Renal cortical epithelial cell (primary cell): Measurements from ENCODE around the gene TROAP. TPM values are rescaled to one million over a fixed set of nuclear protein-coding genes. Genes with fewer than 3 reads are reported as not detected.
"Not testable (repeated sequence)": the region's sequence is repeated elsewhere in the genome, so short reads cannot be mapped to it uniquely, and the experiment has no call there.

Source experiments
- DNase-seq: peaks from one replicate; pipeline ENCODE4 v3.0.0-alpha.2; 2011; ENCODE audit warnings: low read depth
- total RNA-seq: library from RNA; depleted of rRNA; stranded (reverse); fragments of >200 nt; gene quantifications from 2 replicates; pipeline ENCODE4 v1.2.3, GENCODE V29; 2014

TROAP gene
- total RNA-seq, 1 donor from 2014 or later = 0.60 TPM

DNA sequence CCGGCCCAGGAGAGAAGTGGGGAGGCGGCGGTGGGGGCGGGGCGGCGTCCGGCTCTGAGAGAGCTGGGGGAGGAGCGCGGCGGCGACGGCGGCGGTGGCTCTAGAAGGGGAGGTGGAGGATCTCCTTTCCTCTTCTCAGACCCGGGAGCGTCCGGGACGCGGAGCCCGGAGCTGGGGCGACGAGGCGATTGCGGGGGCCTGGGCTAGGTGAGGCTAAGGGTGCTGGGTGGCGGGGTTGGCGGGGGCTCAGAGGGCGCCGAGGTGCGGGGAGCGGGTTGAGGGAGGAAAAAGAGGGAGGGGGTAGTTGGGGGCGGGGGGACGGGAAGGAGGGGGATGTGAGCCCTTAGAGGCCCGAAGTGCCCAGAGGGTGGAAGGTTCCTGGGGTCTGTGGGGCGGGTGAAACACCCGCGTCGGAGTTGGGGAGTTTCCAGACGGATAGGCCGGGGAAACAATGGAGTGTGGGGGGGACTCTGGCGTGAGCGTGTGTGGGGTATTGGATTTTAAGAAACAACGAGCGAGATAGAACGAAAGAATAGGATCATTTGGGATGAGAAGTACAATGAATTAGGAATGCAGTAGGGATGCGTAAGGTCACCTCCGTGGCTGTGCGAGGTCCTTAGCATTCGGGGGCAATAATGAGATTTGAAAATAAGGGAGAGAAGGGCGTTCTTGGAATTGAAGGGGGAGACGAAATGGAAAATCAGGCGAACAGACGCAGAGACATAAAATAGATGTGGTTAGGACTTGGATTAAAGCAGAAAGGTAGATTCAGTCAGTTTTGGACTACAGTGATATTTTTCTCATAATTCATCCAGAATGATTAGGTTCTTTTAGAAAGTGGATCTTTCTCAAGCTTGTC is 44.6 kb downstream of the TROAP start, which contains the start of gene SPATS2:
Gene SPATS2 (plus strand): TSS at position 82 of the 859 bp plus-strand sequence. CDS start 93,551 bp downstream, outside the sequence.
- no peak for DNase-seq

- DNase-seq = no peak
Measured at GRCh38 chr12:49368240-49368600, 45.2 kb downstream of the TROAP start.

DNA sequence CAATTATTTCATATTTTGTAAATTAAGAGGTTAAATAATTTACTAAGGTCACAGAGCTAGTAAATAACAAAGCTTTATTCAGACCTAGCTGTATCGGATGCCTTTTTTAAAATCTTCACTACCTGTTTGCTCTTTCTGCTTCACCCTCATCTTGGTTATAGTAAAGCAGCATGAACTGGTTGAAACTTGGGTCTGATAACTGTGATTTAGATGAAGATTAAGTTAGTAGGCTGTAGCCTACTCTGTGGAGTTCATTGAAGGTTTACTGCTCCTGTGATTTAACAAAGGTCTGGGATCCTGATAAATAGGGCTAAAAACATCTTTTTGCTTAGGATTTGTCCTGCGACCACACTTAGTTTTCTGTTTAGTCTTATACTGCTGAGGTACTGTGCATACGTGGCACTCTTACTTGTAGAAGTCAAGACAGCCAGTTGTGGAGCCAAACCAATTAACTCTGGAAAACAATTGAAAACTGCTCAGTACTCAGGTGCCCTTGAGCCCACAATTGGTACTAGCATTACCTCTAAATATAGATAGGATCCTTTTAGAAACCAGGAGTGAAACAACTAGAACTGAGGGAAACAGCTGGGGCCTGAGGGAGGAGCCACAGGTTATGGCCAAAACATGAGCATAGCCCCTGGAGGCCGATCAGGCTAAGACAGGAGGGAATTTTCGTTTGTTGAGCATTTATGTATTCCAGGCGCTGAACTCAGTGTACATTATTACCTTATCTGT is 46.5 kb downstream of the TROAP start:
- DNase-seq = no peak

- no peak for DNase-seq
Measured at GRCh38 chr12:49370539-49370938, 47.5 kb downstream of the TROAP start.

DNA sequence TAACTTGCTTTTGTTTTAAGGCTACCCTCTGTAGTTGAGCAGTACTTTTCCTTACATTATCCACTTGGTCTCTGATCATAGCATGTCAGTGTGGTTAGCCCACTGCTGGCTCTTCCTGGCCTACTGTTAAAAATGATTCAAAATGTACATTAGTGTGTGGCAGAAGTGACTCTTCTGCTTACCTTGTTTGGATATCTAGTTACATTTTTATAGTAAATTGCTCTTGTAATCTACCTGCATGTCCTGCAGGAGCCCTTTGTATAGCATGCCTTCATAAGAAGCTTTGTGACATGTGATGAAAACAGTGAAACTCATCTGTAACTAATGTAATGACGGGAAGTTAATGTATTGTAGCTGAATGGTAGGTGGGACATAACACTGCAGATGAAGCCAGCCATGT is 52.4 kb downstream of the TROAP start:
- no peak for DNase-seq

DNA sequence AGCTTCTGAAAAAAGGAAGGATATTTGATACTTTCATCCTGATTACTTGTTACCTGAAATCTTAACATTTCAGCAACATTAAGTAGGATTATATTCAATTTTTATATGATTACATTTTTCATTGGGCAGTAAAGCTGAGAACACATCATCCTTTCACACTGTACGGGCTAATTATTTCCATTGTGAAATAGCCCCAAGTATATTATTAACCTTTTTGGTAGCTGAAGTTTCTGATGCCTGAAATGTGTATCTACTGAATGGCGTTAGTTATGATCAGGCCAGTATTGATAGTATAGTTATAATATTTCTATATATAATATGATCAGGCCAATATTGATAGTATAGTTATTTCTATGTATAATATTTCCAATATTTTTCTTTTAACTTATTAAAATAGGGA is 54.3 kb downstream of the TROAP start:
- peak; percentile 50 for DNase-seq

GRCh38 chr12:49380184-49380583 is 57.1 kb downstream of the TROAP start:
- not testable (repeated sequence) for DNase-seq

Other genes starting within 250 kb of the TROAP start
- 0.05 TPM in 1 of 2 replicates, not detected in the other for gene DHH, start 228.5 kb upstream of the TROAP start, total RNA-seq
- 33.3 and 34.3 TPM in 2 replicates for gene LMBR1L, start 212.4 kb upstream of the TROAP start, total RNA-seq
- gene TUBA1B, start 191.9 kb upstream of the TROAP start, total RNA-seq = 420 and 2,146 TPM in 2 replicates
- 691 and 1,981 TPM in 2 replicates for gene TUBA1A, start 134.2 kb upstream of the TROAP start, total RNA-seq
- 212 and 831 TPM in 2 replicates for gene TUBA1C, start 58.2 kb upstream of the TROAP start, total RNA-seq
- not detected in 2 replicates for gene PRPH, start 28.1 kb upstream of the TROAP start, total RNA-seq
- gene C1QL4, start 13.9 kb downstream of the TROAP start, total RNA-seq = 0.52 and 0.99 TPM in 2 replicates
- gene DNAJC22, start 23.6 kb downstream of the TROAP start, total RNA-seq = 3.1 and 18.8 TPM in 2 replicates
- 22.1 and 42.4 TPM in 2 replicates for gene SPATS2, start 44.2 kb downstream of the TROAP start, total RNA-seq
- gene KCNH3, start 215.8 kb downstream of the TROAP start, total RNA-seq = 4.3 TPM in 1 of 2 replicates, not detected in the other
- 52.1 and 66.9 TPM in 2 replicates for gene MCRS1, start 244.9 kb downstream of the TROAP start, total RNA-seq